ENCODE data around the gene PARP8.

DNA sequence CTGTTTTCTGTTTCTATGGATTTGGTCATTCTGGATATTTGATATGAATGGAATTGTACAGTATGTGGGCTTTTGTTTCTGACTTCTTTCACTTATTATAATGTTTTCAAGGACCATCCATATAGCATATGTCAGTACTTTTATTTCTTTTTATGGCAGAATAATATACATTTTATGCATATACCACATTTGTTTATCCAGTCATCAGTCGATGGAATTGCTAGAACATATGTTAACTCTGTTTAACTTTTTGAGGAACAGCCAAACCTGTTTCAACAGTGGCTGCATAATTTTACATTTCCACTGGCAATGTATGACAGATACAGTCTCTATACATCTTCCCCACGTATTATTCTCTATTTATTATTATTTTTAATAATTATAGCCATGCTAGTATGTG, 131.6 kb downstream of the PARP8 start:
- TF ChIP-seq CTCF (IDR thresholded peaks at IDR 0.05) (no peak), POLR2A (IDR thresholded peaks at IDR 0.05) (no peak)

Measured in Peyer's patch (tissue), 4 donors.